ENCODE data around the gene MSRB1. TPM values are rescaled to one million over a fixed set of nuclear protein-coding genes. Genes with fewer than 3 reads are reported as not detected.
"Not testable (repeated sequence)": the region's sequence is repeated elsewhere in the genome, so short reads cannot be mapped to it uniquely, and the experiment has no call there.

The MSRB1 gene
- total RNA-seq, 1 experiment from 2014 or later = 5.8 TPM

DNA sequence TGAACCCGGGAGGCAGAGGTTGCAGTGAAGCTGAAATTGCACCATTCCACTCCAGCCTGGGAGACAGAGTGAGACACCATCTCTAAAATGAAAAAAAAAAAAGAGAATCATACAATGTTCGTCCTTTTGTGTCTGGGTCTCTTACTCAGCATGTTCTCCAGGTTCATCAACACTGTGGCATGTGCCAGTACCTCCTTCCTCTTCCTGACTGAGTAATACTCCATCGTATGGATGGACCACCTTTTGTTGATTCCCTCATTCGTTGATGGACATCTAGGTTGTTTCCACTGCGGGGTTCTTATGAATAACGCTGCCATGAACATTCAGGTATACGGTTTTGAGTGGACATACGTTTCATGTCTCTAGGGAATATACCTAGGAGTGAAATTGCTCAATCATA is 20.6 kb downstream of the MSRB1 start:
- no peaks in the 10 kb centered on the region for H3K36me3 Mint-ChIP-seq (ENCODE audit: insufficient read depth, unreplicated experiment)
- H3K4me3 Mint-ChIP-seq (ENCODE audit: unreplicated experiment) = no peak overlapping the region
- H3K27me3 Mint-ChIP-seq (ENCODE audit: insufficient read depth, unreplicated experiment) = peaks cover 35% of the 10 kb centered on the region
- TF ChIP-seq, protein P1, sequence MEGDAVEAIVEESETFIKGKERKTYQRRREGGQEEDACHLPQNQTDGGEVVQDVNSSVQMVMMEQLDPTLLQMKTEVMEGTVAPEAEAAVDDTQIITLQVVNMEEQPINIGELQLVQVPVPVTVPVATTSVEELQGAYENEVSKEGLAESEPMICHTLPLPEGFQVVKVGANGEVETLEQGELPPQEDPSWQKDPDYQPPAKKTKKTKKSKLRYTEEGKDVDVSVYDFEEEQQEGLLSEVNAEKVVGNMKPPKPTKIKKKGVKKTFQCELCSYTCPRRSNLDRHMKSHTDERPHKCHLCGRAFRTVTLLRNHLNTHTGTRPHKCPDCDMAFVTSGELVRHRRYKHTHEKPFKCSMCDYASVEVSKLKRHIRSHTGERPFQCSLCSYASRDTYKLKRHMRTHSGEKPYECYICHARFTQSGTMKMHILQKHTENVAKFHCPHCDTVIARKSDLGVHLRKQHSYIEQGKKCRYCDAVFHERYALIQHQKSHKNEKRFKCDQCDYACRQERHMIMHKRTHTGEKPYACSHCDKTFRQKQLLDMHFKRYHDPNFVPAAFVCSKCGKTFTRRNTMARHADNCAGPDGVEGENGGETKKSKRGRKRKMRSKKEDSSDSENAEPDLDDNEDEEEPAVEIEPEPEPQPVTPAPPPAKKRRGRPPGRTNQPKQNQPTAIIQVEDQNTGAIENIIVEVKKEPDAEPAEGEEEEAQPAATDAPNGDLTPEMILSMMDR (IDR thresholded peaks at IDR 0.05; ENCODE audit: unreplicated experiment) = no peak
- CTCF ChIA-PET = interaction anchor here (1.1 kb wide), 1 partner anchor 30 kb away, joined by 5 read pairs; no protein-coding TSS in a partner anchor
- BruUV-seq (replicated peaks) = no TSS peak
- POLR2A ChIA-PET = no interaction called here
- DNase-seq (ENCODE audit: unreplicated experiment) = no peak
- H3K27ac Mint-ChIP-seq (ENCODE audit: low read depth, unreplicated experiment) = no peak overlapping the region
- intact Hi-C loops (cut with micrococcal nuclease) = no loop called here
- H3K4me1 Mint-ChIP-seq (ENCODE audit: insufficient read depth, unreplicated experiment) = peaks cover 6% of the 10 kb centered on the region
- H3K9me3 Mint-ChIP-seq (ENCODE audit: unreplicated experiment) = no peaks in the 10 kb centered on the region

DNA sequence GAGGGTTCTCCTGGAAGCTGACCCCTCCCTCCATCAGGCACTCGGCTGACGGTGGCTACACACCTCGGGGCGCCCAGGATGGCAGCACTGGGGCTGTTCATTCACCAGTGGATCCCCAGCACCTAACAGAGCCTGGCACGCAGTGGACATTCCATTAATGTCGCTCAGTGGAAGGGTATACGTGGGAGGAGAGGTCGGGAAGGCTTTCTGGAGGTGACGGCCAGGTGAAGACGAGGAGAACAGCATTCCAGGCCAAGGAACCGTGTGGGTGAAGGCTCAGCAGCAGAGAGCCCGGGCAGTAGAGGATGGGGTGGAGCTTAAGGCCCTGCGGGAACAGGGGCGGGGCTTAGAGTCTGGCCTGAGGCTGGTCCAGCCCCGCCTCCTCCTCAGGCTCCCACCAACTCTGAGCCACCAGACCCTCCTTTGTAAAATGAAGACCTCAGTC is 22.2 kb downstream of the MSRB1 start:
- H3K27me3 Mint-ChIP-seq (ENCODE audit: insufficient read depth, unreplicated experiment) = peaks cover 49% of the 10 kb centered on the region
- no peak overlapping the region for H3K27ac Mint-ChIP-seq (ENCODE audit: low read depth, unreplicated experiment)
- ChIA-PET CTCF (interaction anchor here (1.4 kb wide), 1 partner anchor 9 kb away, joined by 3 read pairs; no protein-coding TSS in a partner anchor), POLR2A (interaction anchor here (1.5 kb wide), 1 partner anchor 52 kb away, joined by 3 read pairs; no protein-coding TSS in a partner anchor)
- H3K9me3 Mint-ChIP-seq (ENCODE audit: unreplicated experiment) = no peaks in the 10 kb centered on the region
- no TSS peak for BruUV-seq (replicated peaks)
- H3K36me3 Mint-ChIP-seq (ENCODE audit: insufficient read depth, unreplicated experiment) = no peaks in the 10 kb centered on the region
- DNase-seq (ENCODE audit: unreplicated experiment) = no peak
- intact Hi-C loops (cut with micrococcal nuclease) = no loop called here
- H3K4me1 Mint-ChIP-seq (ENCODE audit: insufficient read depth, unreplicated experiment) = peaks cover 6% of the 10 kb centered on the region
- TF ChIP-seq, protein P1 (IDR thresholded peaks at IDR 0.05; ENCODE audit: unreplicated experiment) = no peak
- H3K4me3 Mint-ChIP-seq (ENCODE audit: unreplicated experiment) = no peak overlapping the region

GRCh38 chr16:1920122-1920521 is 22.9 kb downstream of the MSRB1 start:
- peaks cover 49% of the 10 kb centered on the region for H3K27me3 Mint-ChIP-seq (ENCODE audit: insufficient read depth, unreplicated experiment)
- H3K27ac Mint-ChIP-seq (ENCODE audit: low read depth, unreplicated experiment); H3K4me3 Mint-ChIP-seq (ENCODE audit: unreplicated experiment); DNase-seq (ENCODE audit: unreplicated experiment); H3K4me1 Mint-ChIP-seq (ENCODE audit: insufficient read depth, unreplicated experiment); BruUV-seq (replicated peaks); intact Hi-C loops (cut with micrococcal nuclease); H3K36me3 Mint-ChIP-seq (ENCODE audit: insufficient read depth, unreplicated experiment); H3K9me3 Mint-ChIP-seq (ENCODE audit: unreplicated experiment); POLR2A ChIA-PET: not testable (repeated sequence)
- CTCF ChIA-PET = interaction anchor here (1.4 kb wide), 1 partner anchor 10 kb away, joined by 3 read pairs; no protein-coding TSS in a partner anchor

- intact Hi-C loops (cut with micrococcal nuclease) = no loop called here
- POLR2A ChIA-PET = no interaction called here
- TF ChIP-seq, protein P1 (IDR thresholded peaks at IDR 0.05; ENCODE audit: unreplicated experiment) = no peak
- Mint-ChIP-seq H3K4me3 (ENCODE audit: unreplicated experiment) (no peak overlapping the region), H3K9me3 (ENCODE audit: unreplicated experiment) (no peaks in the 10 kb centered on the region), H3K27me3 (ENCODE audit: insufficient read depth, unreplicated experiment) (peaks cover 49% of the 10 kb centered on the region), H3K27ac (ENCODE audit: low read depth, unreplicated experiment) (no peak overlapping the region), H3K4me1 (ENCODE audit: insufficient read depth, unreplicated experiment) (peaks cover 6% of the 10 kb centered on the region), H3K36me3 (ENCODE audit: insufficient read depth, unreplicated experiment) (no peaks in the 10 kb centered on the region)
- CTCF ChIA-PET = interaction anchor here (0.7 to 1.4 kb wide), 2 partner anchors 10 to 90 kb away, joined by 3 read pairs; no protein-coding TSS in a partner anchor
- BruUV-seq (replicated peaks) = no TSS peak
- no peak for DNase-seq (ENCODE audit: unreplicated experiment)
These were observed 23.5 kb downstream of the MSRB1 start for GRCh38 chr16:1919327-1919998.
